WTC11 (cell line): ENCODE data around the gene WDR26. TPM values are rescaled to one million over a fixed set of nuclear protein-coding genes. Genes with fewer than 3 reads are reported as not detected.

ENCODE experiments used
- ATAC-seq: fragments of 200-7000 bp; cut with Tn5 transposase; 2 replicates; pipeline ENCODE4 v1.10.0; 2021; ENCODE audit warnings: mild to moderate bottlenecking, moderate library complexity
- CTCF ChIA-PET: fragments of 300-600 bp; sonication (Branson Sonifier 250); formaldehyde crosslinking; loops from one replicate; lab custom pipeline; 2021; ENCODE audit warnings: antibody characterized with exemption; lab: Charles Lee
- POLR2A ChIA-PET: fragments of 350-600 bp; sonication (Branson Sonifier 250); formaldehyde crosslinking; loops from one replicate; lab custom pipeline; 2021; ENCODE audit warnings: antibody characterized with exemption; lab: Charles Lee
- DNase-seq: peaks from one replicate; pipeline ENCODE4 v3.0.0; 2021; ENCODE audit warnings: low spot score
- H3K27ac Mint-ChIP-seq: 2 replicates; pipeline ENCODE4 v1.8.0; 2021; ENCODE audit warnings: mixed read lengths
- H3K27me3 Mint-ChIP-seq: 2 replicates; pipeline ENCODE4 v1.8.0; 2021; ENCODE audit warnings: low read depth, mild to moderate bottlenecking, moderate library complexity, mixed read lengths
- H3K36me3 Mint-ChIP-seq: 2 replicates; pipeline ENCODE4 v1.8.0; 2021; ENCODE audit warnings: mixed read lengths
- H3K4me1 Mint-ChIP-seq: 2 replicates; pipeline ENCODE4 v1.8.0; 2022; ENCODE audit warnings: mixed read lengths
- H3K4me3 Mint-ChIP-seq: 2 replicates; pipeline ENCODE4 v1.8.0; 2021; ENCODE audit warnings: mild to moderate bottlenecking, moderate library complexity, mixed read lengths
- H3K9me3 Mint-ChIP-seq: 2 replicates; pipeline ENCODE4 v1.8.0; 2021; ENCODE audit warnings: mixed read lengths
- ATF1 ChIP-seq: sonication (generic); formaldehyde crosslinking; IDR thresholded peaks from 2 replicates; pipeline ENCODE4 v1.8.1; 2023; ENCODE audit warnings: mild to moderate bottlenecking, moderate library complexity, missing genetic modification reagents
- E2F4 ChIP-seq: sonication (generic); formaldehyde crosslinking; IDR thresholded peaks from 2 replicates; pipeline ENCODE4 v1.8.1; 2022; ENCODE audit warnings: low read depth, mild to moderate bottlenecking, moderate library complexity, missing genetic modification reagents, borderline replicate concordance
- EMX1 ChIP-seq: fragments of 250-450 bp; sonication (Bioruptor Pico); IDR thresholded peaks from 2 replicates; pipeline ENCODE4 v1.8.0; 2021; ENCODE audit warnings: mild to moderate bottlenecking
- ERG ChIP-seq: fragments of 250-450 bp; sonication (Bioruptor Pico); IDR thresholded peaks from 2 replicates; pipeline ENCODE4 v1.8.0; 2021; ENCODE audit warnings: mild to moderate bottlenecking
- ETV6 ChIP-seq: sonication (generic); formaldehyde crosslinking; IDR thresholded peaks from 2 replicates; pipeline ENCODE4 v1.8.1; 2022; ENCODE audit warnings: mild to moderate bottlenecking, missing genetic modification reagents
- GABPB1 ChIP-seq: sonication (generic); formaldehyde crosslinking; IDR thresholded peaks from 2 replicates; pipeline ENCODE4 v1.8.1; 2023; ENCODE audit warnings: mild to moderate bottlenecking, missing genetic modification reagents
- GTF2I ChIP-seq: fragments of 250-450 bp; sonication (Bioruptor Pico); conservative IDR thresholded peaks from 2 replicates; pipeline ENCODE4 v1.4.0; 2021; ENCODE audit warnings: mild to moderate bottlenecking
- HMGA2 ChIP-seq: fragments of 250-450 bp; sonication (Bioruptor Pico); IDR thresholded peaks from 2 replicates; pipeline ENCODE4 v1.4.0; 2021; ENCODE audit warnings: mild to moderate bottlenecking, moderate library complexity
- IRF1 ChIP-seq: sonication (generic); formaldehyde crosslinking; IDR thresholded peaks from 2 replicates; pipeline ENCODE4 v1.8.0; 2023; ENCODE audit warnings: missing genetic modification reagents
- IRF2 ChIP-seq: sonication (generic); formaldehyde crosslinking; IDR thresholded peaks from 2 replicates; pipeline ENCODE4 v1.8.0; 2022; ENCODE audit warnings: low read depth, missing genetic modification reagents, borderline replicate concordance
- PRRX2 ChIP-seq: fragments of 250-450 bp; sonication (Bioruptor Pico); IDR thresholded peaks from 2 replicates; pipeline ENCODE4 v1.8.0; 2021; ENCODE audit warnings: mild to moderate bottlenecking
- SOX15 ChIP-seq: fragments of 250-450 bp; sonication (Bioruptor Pico); IDR thresholded peaks from 2 replicates; pipeline ENCODE4 v1.9.0; 2021; ENCODE audit warnings: mild to moderate bottlenecking
- STAT6 ChIP-seq: sonication (generic); formaldehyde crosslinking; conservative IDR thresholded peaks from 2 replicates; pipeline ENCODE4 v1.8.1; 2023; ENCODE audit warnings: mild to moderate bottlenecking, low read depth, missing genetic modification reagents, moderate library complexity
- ZBTB21 ChIP-seq: sonication (generic); formaldehyde crosslinking; IDR thresholded peaks from 2 replicates; pipeline ENCODE4 v1.8.1; 2023; ENCODE audit warnings: mild to moderate bottlenecking, missing genetic modification reagents, borderline replicate concordance
- ZMAT4 ChIP-seq: fragments of 250-450 bp; sonication (Bioruptor Pico); IDR thresholded peaks from 2 replicates; pipeline ENCODE4 v1.9.0; 2021; ENCODE audit warnings: mild to moderate bottlenecking
- ZNF121 ChIP-seq: sonication (generic); formaldehyde crosslinking; IDR thresholded peaks from 2 replicates; pipeline ENCODE4 v1.8.0; 2023; ENCODE audit warnings: missing genetic modification reagents
- ZNF232 ChIP-seq: sonication (generic); formaldehyde crosslinking; IDR thresholded peaks from 2 replicates; pipeline ENCODE4 v1.8.0; 2022; ENCODE audit warnings: mild to moderate bottlenecking, missing genetic modification reagents
- ZNF416 ChIP-seq: fragments of 250-450 bp; sonication (Bioruptor Pico); IDR thresholded peaks from 2 replicates; pipeline ENCODE4 v1.9.0; 2021; ENCODE audit warnings: mild to moderate bottlenecking, inconsistent platforms
- ZNF423 ChIP-seq: fragments of 250-450 bp; sonication (Bioruptor Pico); IDR thresholded peaks from 2 replicates; pipeline ENCODE4 v2.1.2; 2022; ENCODE audit warnings: mild to moderate bottlenecking, moderate library complexity
- ZNF671 ChIP-seq: fragments of 250-450 bp; sonication (Bioruptor Pico); IDR thresholded peaks from 2 replicates; pipeline ENCODE4 v1.8.0; 2021; ENCODE audit warnings: mild to moderate bottlenecking
- total RNA-seq: library from RNA; stranded (reverse); gene quantifications from 3 replicates; pipeline ENCODE4 v1.2.3, GENCODE V29; 2021

WDR26 gene
- total RNA-seq, 1 experiment from 2014 or later, result 66.1 TPM

GRCh38 chr1:224375059-224375458, 59.5 kb downstream of the WDR26 start:
- TF ChIP-seq EMX1 (CRISPR knock-in tag) (no peak), HMGA2 (CRISPR knock-in tag) (no peak), ATF1 (CRISPR knock-in tag) (no peak), ZNF121 (CRISPR knock-in tag) (no peak), ZNF416 (no peak), GTF2I (no peak), ZMAT4 (CRISPR knock-in tag) (no peak), E2F4 (CRISPR knock-in tag) (no peak), GABPB1 (CRISPR knock-in tag) (no peak), ZNF671 (CRISPR knock-in tag) (no peak), ETV6 (CRISPR knock-in tag) (no peak), ZNF423 (CRISPR knock-in tag) (no peak), IRF2 (no peak)
- ATAC-seq (no peak), DNase-seq (no peak)
- Mint-ChIP-seq H3K27me3 (no peaks in the 10 kb centered on the region), H3K9me3 (no peaks in the 10 kb centered on the region), H3K27ac (peak overlapping the region; percentile 32; the same call in 1 of the 2 replicates), H3K4me1 (no peaks in the 10 kb centered on the region), H3K4me3 (no peak overlapping the region), H3K36me3 (peaks cover 65% of the 10 kb centered on the region)
- ChIA-PET CTCF (interaction anchor here (0.6 kb wide), 1 partner anchor 223 kb away, joined by 4 read pairs; no protein-coding TSS in a partner anchor), POLR2A (no interaction called here)

- Mint-ChIP-seq H3K4me3 (no peak overlapping the region), H3K4me1 (no peaks in the 10 kb centered on the region), H3K36me3 (peaks cover 77% of the 10 kb centered on the region), H3K27me3 (no peaks in the 10 kb centered on the region), H3K9me3 (no peaks in the 10 kb centered on the region), H3K27ac (peak overlapping the region; percentile 38; the same call in 1 of the 2 replicates)
- ATAC-seq, result no peak
- no peak for DNase-seq
- TF ChIP-seq IRF1 (CRISPR knock-in tag) (no peak), ATF1 (CRISPR knock-in tag) (no peak), ERG (no peak), ZNF232 (CRISPR knock-in tag) (no peak), STAT6 (CRISPR knock-in tag) (no peak), SOX15 (CRISPR knock-in tag) (no peak), PRRX2 (no peak), ZBTB21 (CRISPR knock-in tag) (no peak)
- POLR2A ChIA-PET, result no interaction called here
- CTCF ChIA-PET, result no interaction called here
Measured at GRCh38 chr1:224373008-224373590, 61.5 kb downstream of the WDR26 start.
